Lung (tissue), 12 donors: ENCODE data around the gene OAF. TPM values are rescaled to one million over a fixed set of nuclear protein-coding genes. Genes with fewer than 3 reads are reported as not detected.

ENCODE experiments used
- ATAC-seq: fragments of 200-7000 bp; cut with Tn5 transposase; one replicate; pipeline ENCODE4 v1.9.1; 2020; ENCODE audit warnings: moderate number of reproducible peaks; ENCODE audit not compliant: insufficient read depth, low FRiP score
- DNase-seq, 3 donors: peaks; one replicate each; pipeline ENCODE4 v3.0.0-alpha.2; 2013 to 2017
- H3K27ac ChIP-seq, 2 donors: one replicate each; pipeline ENCODE4 v1.5.1; 2013; ENCODE audit warnings: mild to moderate bottlenecking in 2 of 2, moderate library complexity in 2 of 2, control low read depth in 1 of 2, inconsistent platforms in 1 of 2, low read depth in 1 of 2, low read length in 1 of 2
- H3K27me3 ChIP-seq, 3 donors: one replicate each; pipeline ENCODE4 v1.5.1; 2013; ENCODE audit warnings: low read length in 2 of 3; ENCODE audit not compliant: control insufficient read depth in 3 of 3, insufficient read depth in 3 of 3
- H3K36me3 ChIP-seq, 4 donors: one replicate each; pipeline ENCODE4 v1.5.1; 2013; ENCODE audit warnings: low read length in 4 of 4, mild to moderate bottlenecking in 1 of 4, moderate library complexity in 1 of 4; ENCODE audit not compliant: control insufficient read depth in 4 of 4, insufficient read depth in 4 of 4
- H3K4me1 ChIP-seq, 5 donors: one replicate each; pipeline ENCODE4 v1.5.1; 2013; ENCODE audit warnings: low read length in 5 of 5, mild to moderate bottlenecking in 2 of 5, moderate library complexity in 1 of 5; ENCODE audit not compliant: control insufficient read depth in 5 of 5, insufficient read depth in 5 of 5
- H3K4me3 ChIP-seq: one replicate; pipeline ENCODE4 v1.5.1; 2013; ENCODE audit warnings: mild to moderate bottlenecking, control low read depth, moderate library complexity
- H3K9ac ChIP-seq, 2 donors: one replicate each; pipeline ENCODE4 v1.5.1; 2013; ENCODE audit warnings: low read length in 2 of 2, control low read depth in 1 of 2; ENCODE audit not compliant: insufficient read depth in 1 of 2
- H3K9me3 ChIP-seq, 4 donors: one replicate each; pipeline ENCODE4 v1.5.1; 2013; ENCODE audit warnings: low read length in 3 of 4, mild to moderate bottlenecking in 1 of 4, moderate library complexity in 1 of 4; ENCODE audit not compliant: control insufficient read depth in 4 of 4, insufficient read depth in 3 of 4
- CTCF ChIP-seq: IDR thresholded peaks from 2 replicates; pipeline ENCODE4 v1.5.1; 2012; ENCODE audit warnings: mild to moderate bottlenecking; ENCODE audit errors: control extremely low read depth, extremely low read depth
- WGBS, 2 donors: extraction: QIAGEN DNeasy Blood & Tissue Kit; methylation state at CpG; one replicate each; pipeline ENCODE4 v1.1.7; 2013; 5-methylcytosine and 5-hydroxymethylcytosine counted together
- polyA plus RNA-seq, 2 donors: library from polyadenylated mRNA; stranded (reverse); fragments of 200-250 nt; gene quantifications; one replicate each; pipeline ENCODE4 v1.2.1, GENCODE V29; 2013
- total RNA-seq, 2 donors: library from RNA; depleted of rRNA in 1 of 2; stranded (reverse); fragments of >200 nt in 1 of 2; gene quantifications; one replicate each; pipeline ENCODE4 v1.2.1, GENCODE V29; 2014 to 2021
- donor health status: control.
- donor health status: control.
- donor health status: Bipolar disorder and iron deficiency.
- donor health status: healthy.
- donor health status: DM: yes; HTN: yes; CAD: no.

The OAF gene
- total and polyA plus RNA-seq, 4 donors: 7.7 to 27.4 (median 12.0) TPM

DNA sequence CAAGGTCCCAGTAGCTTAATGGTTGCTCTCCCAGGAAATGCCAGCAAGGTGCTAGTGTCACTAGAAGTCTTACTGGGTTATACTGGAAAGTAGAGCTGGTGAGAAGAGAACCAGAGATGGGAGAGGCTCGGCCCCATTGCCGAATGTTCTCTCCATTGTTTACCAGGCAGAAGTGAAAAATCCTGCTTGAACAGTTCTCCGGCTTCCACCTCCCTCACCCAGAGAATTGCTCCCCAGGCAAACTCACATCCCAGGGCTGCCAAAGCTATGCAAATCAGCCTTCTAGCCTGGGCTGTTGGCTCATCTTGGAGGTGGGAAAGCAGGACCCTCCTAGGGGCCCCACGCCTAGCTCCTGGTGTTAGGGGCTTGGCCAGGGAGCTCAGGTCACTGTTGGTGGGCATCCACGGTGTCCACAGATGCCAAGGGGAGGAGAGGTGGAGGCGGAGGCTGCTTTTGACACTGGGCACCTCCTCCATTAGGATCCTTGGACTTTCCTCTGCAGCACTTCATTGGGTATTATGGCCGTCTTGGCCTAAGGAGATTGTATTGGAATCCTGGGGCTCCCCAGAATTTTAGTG is 49.2 kb downstream of the OAF start:
- Histone ChIP-seq H3K4me1 (peaks cover 0 to 7% (median 0%) of the 10 kb centered on the region in 5 donors), H3K27ac (no peak overlapping the region), H3K9ac (no peak overlapping the region), H3K9me3 (no peaks in the 10 kb centered on the region), H3K4me3 (no peak overlapping the region), H3K27me3 (peaks cover 0 to 21% (median 16%) of the 10 kb centered on the region in 3 donors), H3K36me3 (no peaks in the 10 kb centered on the region)
- ATAC-seq (no peak), DNase-seq (no peak)
- 82 to 87% methylated on average over 7 of the region's 7 CpGs for WGBS, 2 donors
- TF ChIP-seq CTCF: no peak

GRCh38 chr11:120260616-120261015 is 49.8 kb downstream of the OAF start:
- DNase-seq (no peak), ATAC-seq (no peak)
- Histone ChIP-seq H3K27me3 (peaks cover 0 to 16% (median 11%) of the 10 kb centered on the region in 3 donors), H3K4me1 (peaks cover 0 to 7% (median 0%) of the 10 kb centered on the region in 5 donors), H3K4me3 (no peak overlapping the region), H3K36me3 (no peaks in the 10 kb centered on the region), H3K9ac (no peak overlapping the region), H3K9me3 (no peaks in the 10 kb centered on the region), H3K27ac (no peak overlapping the region)
- WGBS, 2 donors: 93 to 94% methylated on average over 7 of the region's 7 CpGs
- TF ChIP-seq CTCF: no peak

GRCh38 chr11:120261321-120261720 is 50.5 kb downstream of the OAF start:
- peak in 2 of 3 donors; percentile 59 to 63 for DNase-seq
- no peak for ATAC-seq
- Histone ChIP-seq H3K27me3 (peaks cover 0 to 11% (median 5%) of the 10 kb centered on the region in 3 donors), H3K36me3 (no peaks in the 10 kb centered on the region), H3K9me3 (no peaks in the 10 kb centered on the region), H3K27ac (no peak overlapping the region), H3K4me1 (peaks cover 0 to 7% (median 0%) of the 10 kb centered on the region in 5 donors), H3K4me3 (no peak overlapping the region), H3K9ac (no peak overlapping the region)
- no peak for TF ChIP-seq CTCF

- peak in 1 of 3 donors; percentile 13 for DNase-seq
- Histone ChIP-seq H3K27me3 (peaks cover 0 to 9% (median 2%) of the 10 kb centered on the region in 3 donors), H3K4me1 (peaks cover 0 to 7% (median 0%) of the 10 kb centered on the region in 5 donors), H3K9me3 (no peaks in the 10 kb centered on the region), H3K27ac (no peak overlapping the region), H3K36me3 (no peaks in the 10 kb centered on the region), H3K9ac (no peak overlapping the region), H3K4me3 (no peak overlapping the region)
- ATAC-seq: no peak
- 81 to 95% methylated on average over 3 of the region's 3 CpGs for WGBS, 2 donors
- TF ChIP-seq CTCF: no peak
These were observed 51.1 kb downstream of the OAF start for GRCh38 chr11:120261931-120262330.
